22Rv1 (cell line): ENCODE data around the gene TIA1.
A peak's percentile ranks its signal among the peaks of the same experiment; 100 is the strongest.

ENCODE experiments used
- H3K27ac ChIP-seq: fragments of 450-650 bp; 2 replicates; pipeline ENCODE4 v1.5.1; 2017
- CTCF ChIP-seq: fragments of 450-650 bp; IDR thresholded peaks from 2 replicates; pipeline ENCODE4 v1.5.1; 2017; ENCODE audit warnings: mild to moderate bottlenecking
- ZFX ChIP-seq: fragments of 450-650 bp; IDR thresholded peaks from 2 replicates; pipeline ENCODE4 v1.6.1; 2017; ENCODE audit warnings: antibody characterized with exemption, borderline replicate concordance

Gene TIA1

GRCh38 chr2:70258532-70258875 is 10.1 kb upstream of the TIA1 start:
- H3K27ac ChIP-seq = peak overlapping the region; percentile 85
- no peak for TF ChIP-seq CTCF

GRCh38 chr2:70255637-70256314 is 7.3 kb upstream of the TIA1 start:
- TF ChIP-seq CTCF = no peak
- TF ChIP-seq ZFX = no peak
- H3K27ac ChIP-seq = no peak overlapping the region

GRCh38 chr2:70250434-70250833 is 2.0 kb upstream of the TIA1 start:
- TF ChIP-seq CTCF (no peak), ZFX (no peak)
- no peak overlapping the region for H3K27ac ChIP-seq

GRCh38 chr2:70247364-70248180 is 856 bp downstream of the TIA1 start:
- TF ChIP-seq CTCF = no peak
- no peak for TF ChIP-seq ZFX
- H3K27ac ChIP-seq = peak overlapping the region; percentile 97

- no peak overlapping the region for H3K27ac ChIP-seq
- TF ChIP-seq CTCF (no peak), ZFX (no peak)
Observed at GRCh38 chr2:70243806-70244584, 4.4 kb downstream of the TIA1 start.

GRCh38 chr2:70242552-70242951 is 5.9 kb downstream of the TIA1 start:
- no peak for TF ChIP-seq CTCF
- TF ChIP-seq ZFX = no peak
- H3K27ac ChIP-seq = no peak overlapping the region
